Right cardiac atrium (tissue), 5 donors: Measurements from ENCODE around the gene CELF2. TPM values are rescaled to one million over a fixed set of nuclear protein-coding genes. Genes with fewer than 3 reads are reported as not detected.

Experiments used
- ATAC-seq, 2 donors: fragments of 200-7000 bp; cut with Tn5 transposase; one replicate each; pipeline versions ENCODE4 v1.8.0 to v1.9.1; 2020; ENCODE audit warnings: moderate library complexity in 2 of 2, mild to moderate bottlenecking in 1 of 2
- DNase-seq, 3 donors: peaks; one replicate each; pipeline ENCODE4 v3.0.0-alpha.2; 2020
- H3K27ac ChIP-seq: one replicate; pipeline ENCODE4 v1.5.1; 2013; ENCODE audit warnings: mild to moderate bottlenecking, low read length, control low read depth, moderate library complexity
- H3K27me3 ChIP-seq: one replicate; pipeline ENCODE4 v1.6.1; 2013; ENCODE audit not compliant: control insufficient read depth, insufficient read depth
- H3K4me1 ChIP-seq: one replicate; pipeline ENCODE4 v1.6.1; 2013; ENCODE audit warnings: low read length; ENCODE audit not compliant: control insufficient read depth, insufficient read depth
- H3K4me3 ChIP-seq: one replicate; pipeline ENCODE4 v1.5.1; 2013; ENCODE audit warnings: low read length, control low read depth
- H3K9me3 ChIP-seq: one replicate; pipeline ENCODE4 v1.6.1; 2013; ENCODE audit warnings: low read length; ENCODE audit not compliant: control insufficient read depth
- WGBS: extraction: QIAGEN DNeasy Blood & Tissue Kit; methylation state at CpG from one replicate; pipeline ENCODE4 v1.1.7; 2013; 5-methylcytosine and 5-hydroxymethylcytosine counted together
- intact Hi-C, 4 donors: fragments of 100-400 bp; cut with DNase I; formaldehyde crosslinking; loops; one replicate each; pipeline versions ENCODE4 v1.11.0 to v1.14.0; 2022 to 2023
- polyA plus RNA-seq: library from polyadenylated mRNA; stranded (reverse); fragments of 200-250 nt; gene quantifications from one replicate; pipeline ENCODE4 v1.2.3, GENCODE V29; 2013
- total RNA-seq, 4 donors: library from RNA; stranded (reverse); fragmentation: NEBNext Ultra II Directional; extraction: Animal tissue kit (Norgen Biotek cat#: 25700); gene quantifications; one replicate each; pipeline ENCODE4 v1.2.1, GENCODE V29; 2021
- donor health status: healthy with polysubstance abuse.
- donor health status: DM: no; HTN: yes; CAD: no.
- donor health status: DM: no; HTN: no; CAD: no.
- donor health status: DM: no; HTN: yes; CAD: no; lungs with severe emphysema.
- donor health status: DM: yes; HTN: yes; CAD: no.

The CELF2 gene
- total and polyA plus RNA-seq, 5 donors = 19.4 to 87.0 (median 76.8) TPM

DNA sequence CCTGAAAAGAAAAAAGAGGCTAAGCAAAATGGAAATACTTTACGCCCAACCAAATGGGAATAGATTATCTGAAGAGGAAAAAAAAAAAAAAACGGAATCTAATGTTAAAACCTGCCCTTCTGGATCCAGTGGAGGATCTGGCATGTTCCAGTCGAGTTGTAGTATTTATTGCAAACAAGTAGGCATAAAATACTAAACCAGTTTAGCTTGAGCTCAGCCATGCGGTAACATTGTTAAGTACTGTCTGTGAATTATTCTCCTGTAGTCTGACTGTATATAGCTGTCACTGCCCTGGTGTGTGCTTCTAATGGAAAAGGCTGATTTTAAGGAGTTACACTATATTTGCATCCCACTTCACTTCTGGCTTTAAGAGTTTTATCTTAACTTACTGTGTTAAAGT lies 40.3 kb downstream of the CELF2 start:
- H3K4me3 ChIP-seq = no peak overlapping the region
- 62% methylated on average over 4 of the region's 4 CpGs for WGBS
- no peak for ATAC-seq
- H3K9me3 ChIP-seq = no peaks in the 10 kb centered on the region
- DNase-seq = no peak
- peaks cover 5% of the 10 kb centered on the region for H3K4me1 ChIP-seq
- H3K27me3 ChIP-seq = no peaks in the 10 kb centered on the region
- intact Hi-C loops = no loop called here
- H3K27ac ChIP-seq = no peak overlapping the region

- ATAC-seq (peak in 1 of 2 donors; percentile 41), DNase-seq (no peak)
- no peaks in the 10 kb centered on the region for H3K27me3 ChIP-seq
- intact Hi-C loops = no loop called here
- H3K4me3 ChIP-seq = no peak overlapping the region
- H3K9me3 ChIP-seq = no peaks in the 10 kb centered on the region
- peaks cover 5% of the 10 kb centered on the region for H3K4me1 ChIP-seq
- WGBS = 90% methylated on average over 8 of the region's 8 CpGs
- H3K27ac ChIP-seq = no peak overlapping the region
These were observed 41.3 kb downstream of the CELF2 start for GRCh38 chr10:11058965-11059364.

DNA sequence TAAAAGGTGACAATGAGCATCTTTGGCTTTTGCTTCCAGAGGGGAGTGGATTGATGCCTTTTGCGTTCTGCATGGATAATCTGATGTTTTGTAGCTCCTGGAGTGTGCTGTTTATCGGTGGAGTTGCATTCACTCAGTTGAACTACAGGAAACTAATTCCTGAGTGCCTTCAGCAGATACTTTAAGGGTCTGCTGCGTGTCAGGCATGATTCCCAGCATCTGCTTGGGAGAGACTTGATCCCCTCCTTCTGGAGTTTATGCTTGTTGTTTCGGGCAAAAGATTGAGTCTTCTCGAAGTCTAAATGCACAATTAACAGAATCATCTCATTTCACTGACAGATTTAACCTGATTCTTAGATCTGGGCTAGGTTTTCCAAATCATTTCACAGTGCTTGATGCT lies 46.2 kb downstream of the CELF2 start:
- ATAC-seq (no peak), DNase-seq (no peak)
- no peak overlapping the region for H3K27ac ChIP-seq
- no peak overlapping the region for H3K4me3 ChIP-seq
- H3K27me3 ChIP-seq = no peaks in the 10 kb centered on the region
- no peaks in the 10 kb centered on the region for H3K9me3 ChIP-seq
- peaks cover 4% of the 10 kb centered on the region for H3K4me1 ChIP-seq
- WGBS = 50% methylated on average over 5 of the region's 5 CpGs
- intact Hi-C loops = no loop called here

GRCh38 chr10:11064832-11065231 lies 47.2 kb downstream of the CELF2 start:
- H3K9me3 ChIP-seq = no peaks in the 10 kb centered on the region
- no peak for DNase-seq
- H3K4me1 ChIP-seq = peaks cover 2% of the 10 kb centered on the region
- H3K4me3 ChIP-seq = no peak overlapping the region
- no peak for ATAC-seq
- H3K27me3 ChIP-seq = no peaks in the 10 kb centered on the region
- H3K27ac ChIP-seq = no peak overlapping the region
- WGBS = 77% methylated on average over 4 of the region's 4 CpGs
- intact Hi-C loops = no loop called here

DNA sequence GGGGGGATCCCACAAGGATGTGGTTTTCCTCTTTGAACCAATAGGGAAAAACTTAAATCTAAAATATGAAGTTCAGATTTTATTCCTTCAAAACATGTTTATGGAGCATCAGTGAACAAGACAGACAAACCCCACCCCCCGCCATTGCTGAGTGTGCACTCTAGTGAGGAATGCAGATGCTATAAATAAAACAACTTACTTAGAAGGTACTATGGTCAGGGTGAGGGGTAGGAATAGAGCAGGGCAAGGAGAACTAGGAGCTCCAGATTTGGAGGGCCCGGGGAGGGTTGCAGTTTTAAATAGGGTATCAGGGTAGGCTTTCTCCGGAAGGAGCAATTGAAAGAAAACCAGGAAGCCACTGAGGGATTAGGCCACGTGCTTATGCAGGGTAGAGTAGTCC lies 47.9 kb downstream of the CELF2 start:
- H3K27me3 ChIP-seq = no peaks in the 10 kb centered on the region
- intact Hi-C loops = no loop called here
- 77% methylated on average over 4 of the region's 4 CpGs for WGBS
- no peaks in the 10 kb centered on the region for H3K9me3 ChIP-seq
- peak in 1 of 2 donors; percentile 53 for ATAC-seq
- H3K4me1 ChIP-seq = peaks cover 2% of the 10 kb centered on the region
- no peak overlapping the region for H3K27ac ChIP-seq
- no peak overlapping the region for H3K4me3 ChIP-seq
- no peak for DNase-seq

DNA sequence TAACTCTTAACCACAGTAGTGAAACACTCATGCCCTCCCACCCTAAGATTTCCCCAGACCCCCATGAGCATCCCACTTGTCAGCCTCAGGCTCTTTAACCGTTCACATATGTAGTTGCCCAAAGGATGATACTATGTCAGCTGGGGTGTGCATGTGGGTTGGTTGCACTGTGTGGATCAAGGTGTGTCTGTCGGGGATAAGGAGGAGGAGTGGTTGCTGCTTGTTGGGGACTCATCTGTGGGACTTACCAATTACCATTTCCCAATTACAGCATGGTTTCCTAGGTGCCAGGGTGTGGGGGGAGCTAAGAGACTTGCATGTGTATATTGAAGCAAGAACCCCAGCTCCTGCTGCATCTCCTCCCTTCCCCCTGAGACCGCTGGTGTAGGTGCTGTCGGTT lies 48.8 kb downstream of the CELF2 start:
- no peaks in the 10 kb centered on the region for H3K27me3 ChIP-seq
- no peak overlapping the region for H3K27ac ChIP-seq
- WGBS = 87% methylated on average over 4 of the region's 4 CpGs
- no peak for DNase-seq
- peak in 1 of 2 donors; percentile 14 for ATAC-seq
- H3K9me3 ChIP-seq = no peaks in the 10 kb centered on the region
- peaks cover 2% of the 10 kb centered on the region for H3K4me1 ChIP-seq
- intact Hi-C loops = no loop called here
- no peak overlapping the region for H3K4me3 ChIP-seq

- H3K27ac ChIP-seq = no peak overlapping the region
- H3K27me3 ChIP-seq = no peaks in the 10 kb centered on the region
- DNase-seq (no peak), ATAC-seq (no peak)
- intact Hi-C loops = no loop called here
- H3K9me3 ChIP-seq = no peaks in the 10 kb centered on the region
- H3K4me3 ChIP-seq = no peak overlapping the region
- WGBS = 81% methylated on average over 4 of the region's 4 CpGs
- H3K4me1 ChIP-seq = peaks cover 2% of the 10 kb centered on the region
These were observed 51.4 kb downstream of the CELF2 start for GRCh38 chr10:11068861-11069633.

DNA sequence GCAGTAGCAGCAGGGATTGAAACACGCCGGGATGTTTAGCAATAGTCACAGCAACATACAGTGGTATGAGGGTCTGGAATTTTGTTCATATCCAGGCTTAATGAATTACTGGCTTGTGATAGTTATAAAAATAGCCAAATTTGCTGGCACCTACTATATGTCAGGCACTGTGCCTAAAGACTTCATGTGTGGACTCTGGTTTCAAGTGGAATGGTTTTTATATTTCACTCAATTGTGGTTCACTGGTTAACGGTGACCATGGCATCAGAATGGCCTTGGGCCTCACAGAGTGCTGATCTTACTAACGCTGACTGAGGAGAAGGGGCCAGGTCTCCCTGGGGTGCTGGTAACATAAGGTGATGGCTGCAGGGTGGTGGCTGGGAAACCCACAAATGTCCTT lies 55.7 kb downstream of the CELF2 start:
- Histone ChIP-seq H3K27ac (peak overlapping the region; percentile 31), H3K4me1 (peaks cover 8% of the 10 kb centered on the region), H3K4me3 (no peak overlapping the region), H3K9me3 (no peaks in the 10 kb centered on the region), H3K27me3 (no peaks in the 10 kb centered on the region)
- DNase-seq (no peak), ATAC-seq (peak; percentile 58 to 76)
- intact Hi-C loops = no loop called here
- 39% methylated on average over 4 of the region's 4 CpGs for WGBS

- Histone ChIP-seq H3K9me3 (no peaks in the 10 kb centered on the region), H3K4me3 (no peak overlapping the region), H3K27ac (no peak overlapping the region), H3K27me3 (no peaks in the 10 kb centered on the region), H3K4me1 (peaks cover 8% of the 10 kb centered on the region)
- intact Hi-C loops = no loop called here
- DNase-seq (no peak), ATAC-seq (peak in 1 of 2 donors; percentile 23)
- 78% methylated on average over 4 of the region's 4 CpGs for WGBS
These were observed 57.0 kb downstream of the CELF2 start for GRCh38 chr10:11074536-11075267.

GRCh38 chr10:11076221-11076620 lies 58.5 kb downstream of the CELF2 start:
- no peaks in the 10 kb centered on the region for H3K9me3 ChIP-seq
- peak overlapping the region; percentile 13 for H3K27ac ChIP-seq
- 65% methylated on average over 4 of the region's 4 CpGs for WGBS
- ATAC-seq (no peak), DNase-seq (no peak)
- no peak overlapping the region for H3K4me3 ChIP-seq
- intact Hi-C loops = no loop called here
- peaks cover 8% of the 10 kb centered on the region for H3K4me1 ChIP-seq
- H3K27me3 ChIP-seq = no peaks in the 10 kb centered on the region

- Histone ChIP-seq H3K9me3 (no peaks in the 10 kb centered on the region), H3K27ac (no peak overlapping the region), H3K4me1 (peaks cover 27% of the 10 kb centered on the region), H3K4me3 (no peak overlapping the region), H3K27me3 (no peaks in the 10 kb centered on the region)
- WGBS = 39% methylated on average over 3 of the region's 3 CpGs
- ATAC-seq (no peak), DNase-seq (no peak)
- intact Hi-C loops = no loop called here
These were observed 62.9 kb downstream of the CELF2 start for GRCh38 chr10:11080564-11080984.
